Astrocyte (in vitro differentiated cells and primary cell): Measurements from ENCODE around the gene UBE3C. TPM values are rescaled to one million over a fixed set of nuclear protein-coding genes. Genes with fewer than 3 reads are reported as not detected.

ENCODE experiments used
- DNase-seq: peaks from one replicate; pipeline ENCODE4 v3.0.0-alpha.2; 2010; ENCODE audit warnings: low read depth
- FAIRE-seq: peaks from 2 replicates; lab custom pipeline; 2011; peaks lifted over from hg19 to GRCh38; lab: Jason Lieb, UNC
- H2AFZ ChIP-seq: 2 replicates; pipeline ENCODE4 v1.6.0; 2012; ENCODE audit warnings: low read depth, low read length, inconsistent platforms
- H3K27ac ChIP-seq: 2 replicates; pipeline ENCODE4 v1.5.1; 2011; ENCODE audit warnings: low read depth, low read length, inconsistent platforms
- H3K27me3 ChIP-seq: 2 replicates; pipeline ENCODE4 v1.6.0; 2011; ENCODE audit warnings: low read length, inconsistent platforms; ENCODE audit not compliant: insufficient read depth
- H3K36me3 ChIP-seq: 2 replicates; pipeline ENCODE4 v1.5.1; 2011; ENCODE audit warnings: low read length, inconsistent platforms; ENCODE audit not compliant: insufficient read depth
- H3K4me1 ChIP-seq: 2 replicates; pipeline ENCODE4 v1.5.1; 2011; ENCODE audit warnings: low read length, inconsistent platforms; ENCODE audit not compliant: insufficient read depth
- H3K4me2 ChIP-seq: 2 replicates; pipeline ENCODE4 v1.6.0; 2012; ENCODE audit warnings: low read length, inconsistent platforms
- H3K4me3 ChIP-seq: 2 replicates; pipeline ENCODE4 v1.5.1; 2011; ENCODE audit warnings: low read depth, mild to moderate bottlenecking, low read length, inconsistent platforms; ENCODE audit not compliant: insufficient read depth
- H3K79me2 ChIP-seq: 2 replicates; pipeline ENCODE4 v1.6.0; 2012; ENCODE audit warnings: mild to moderate bottlenecking, low read length, inconsistent platforms; ENCODE audit not compliant: insufficient read depth
- H3K9ac ChIP-seq: 2 replicates; pipeline ENCODE4 v1.6.0; 2012; ENCODE audit warnings: mild to moderate bottlenecking, low read length, inconsistent platforms
- H3K9me3 ChIP-seq: 2 replicates; pipeline ENCODE4 v1.5.1; 2012; ENCODE audit warnings: low read depth, mild to moderate bottlenecking, low read length, inconsistent platforms; ENCODE audit not compliant: insufficient read depth
- H4K20me1 ChIP-seq: 2 replicates; pipeline ENCODE4 v1.6.0; 2012; ENCODE audit warnings: low read length, inconsistent platforms; ENCODE audit not compliant: insufficient read depth
- H3K27ac Mint-ChIP-seq: one replicate; pipeline ENCODE4 v1.8.0; 2021; ENCODE audit warnings: mild to moderate bottlenecking, mixed read lengths; ENCODE audit not compliant: unreplicated experiment
- H3K27me3 Mint-ChIP-seq: one replicate; pipeline ENCODE4 v1.8.0; 2021; ENCODE audit warnings: low read depth, mixed read lengths; ENCODE audit not compliant: unreplicated experiment
- H3K36me3 Mint-ChIP-seq: one replicate; pipeline ENCODE4 v1.8.0; 2021; ENCODE audit warnings: low read depth, mixed read lengths; ENCODE audit not compliant: unreplicated experiment
- H3K4me1 Mint-ChIP-seq: one replicate; pipeline ENCODE4 v1.8.0; 2021; ENCODE audit warnings: low read depth, mixed read lengths; ENCODE audit not compliant: unreplicated experiment
- H3K4me3 Mint-ChIP-seq: one replicate; pipeline ENCODE4 v1.8.0; 2021; ENCODE audit warnings: mild to moderate bottlenecking, moderate library complexity, mixed read lengths; ENCODE audit not compliant: unreplicated experiment
- H3K9me3 Mint-ChIP-seq: one replicate; pipeline ENCODE4 v1.8.0; 2021; ENCODE audit warnings: mild to moderate bottlenecking, mixed read lengths; ENCODE audit not compliant: unreplicated experiment
- CTCF ChIP-seq: IDR thresholded peaks from 2 replicates; pipeline ENCODE4 v1.5.1; 2011; ENCODE audit warnings: low read depth, mild to moderate bottlenecking, inconsistent platforms, low read length, moderate library complexity; ENCODE audit not compliant: insufficient read depth
- EZH2 ChIP-seq: IDR thresholded peaks from 2 replicates; pipeline ENCODE4 v1.6.1; 2012; ENCODE audit warnings: mild to moderate bottlenecking, low read length, inconsistent platforms; ENCODE audit not compliant: insufficient read depth
- total RNA-seq: library from RNA; stranded (reverse); gene quantifications from 2 replicates; pipeline ENCODE4 v1.2.1, GENCODE V29; 2021

Gene UBE3C
- total RNA-seq, 1 donor from 2014 or later = 76.9 TPM

GRCh38 chr7:157269341-157270059 is 130.8 kb downstream of the UBE3C start:
- Histone ChIP-seq H3K79me2 (no peaks in the 10 kb centered on the region), H3K36me3 (peaks cover 31% of the 10 kb centered on the region), H3K4me1 (peaks cover 27% of the 10 kb centered on the region), H3K9ac (no peak overlapping the region), H2AFZ (no peak overlapping the region), H4K20me1 (no peaks in the 10 kb centered on the region), H3K4me2 (no peak overlapping the region), H3K4me3 (no peak overlapping the region), H3K27ac (no peak overlapping the region), H3K27me3 (no peaks in the 10 kb centered on the region), H3K9me3 (no peaks in the 10 kb centered on the region)
- FAIRE-seq = no peak
- no peak for DNase-seq
- Mint-ChIP-seq H3K36me3 (peaks cover 20% of the 10 kb centered on the region), H3K9me3 (no peaks in the 10 kb centered on the region), H3K27me3 (no peaks in the 10 kb centered on the region), H3K4me1 (peaks cover 20% of the 10 kb centered on the region), H3K4me3 (no peak overlapping the region), H3K27ac (no peak overlapping the region)
- no peak for TF ChIP-seq EZH2
- no peak for TF ChIP-seq CTCF

GRCh38 chr7:157270060-157270444 is 131.3 kb downstream of the UBE3C start:
- peaks cover 27% of the 10 kb centered on the region for H3K36me3 ChIP-seq
- TF ChIP-seq CTCF = no peak
- TF ChIP-seq EZH2 = no peak
- no peaks in the 10 kb centered on the region for H3K9me3 Mint-ChIP-seq
- H3K4me3 Mint-ChIP-seq = no peak overlapping the region
- no peak overlapping the region for H3K4me2 ChIP-seq
- no peak overlapping the region for H3K9ac ChIP-seq
- no peaks in the 10 kb centered on the region for H3K79me2 ChIP-seq
- peaks cover 22% of the 10 kb centered on the region for H3K36me3 Mint-ChIP-seq
- no peak for FAIRE-seq
- no peaks in the 10 kb centered on the region for H3K27me3 Mint-ChIP-seq
- no peak overlapping the region for H2AFZ ChIP-seq
- H4K20me1 ChIP-seq = no peaks in the 10 kb centered on the region
- H3K27me3 ChIP-seq = no peaks in the 10 kb centered on the region
- H3K4me1 Mint-ChIP-seq = peaks cover 20% of the 10 kb centered on the region
- no peaks in the 10 kb centered on the region for H3K9me3 ChIP-seq
- H3K4me3 ChIP-seq = no peak overlapping the region
- no peak for DNase-seq
- no peak overlapping the region for H3K27ac Mint-ChIP-seq
- H3K4me1 ChIP-seq = peaks cover 27% of the 10 kb centered on the region
- no peak overlapping the region for H3K27ac ChIP-seq
